Sigmoid colon (tissue), 7 donors: ENCODE data around the gene ITGB5. TPM values are rescaled to one million over a fixed set of nuclear protein-coding genes. Genes with fewer than 3 reads are reported as not detected.

Experiments
- DNase-seq: peaks from one replicate; pipeline ENCODE4 v3.0.0-alpha.2; 2019
- H3K27ac ChIP-seq, 4 donors: fragments of 200-600 bp; sonication (generic); one replicate each; pipeline ENCODE4 v1.5.1; 2016 to 2019; ENCODE audit warnings: mild to moderate bottlenecking in 1 of 4
- H3K27me3 ChIP-seq, 3 donors: fragments of 200-600 bp; sonication (generic); one replicate each; pipeline ENCODE4 v1.5.1; 2019; ENCODE audit warnings: mild to moderate bottlenecking in 1 of 3
- H3K36me3 ChIP-seq, 4 donors: fragments of 200-600 bp; sonication (generic); one replicate each; pipeline ENCODE4 v1.5.1; 2016 to 2019
- H3K4me1 ChIP-seq, 4 donors: fragments of 200-600 bp; sonication (generic); one replicate each; pipeline ENCODE4 v1.5.1; 2017 to 2019
- H3K4me3 ChIP-seq, 4 donors: fragments of 200-600 bp; sonication (generic); one replicate each; pipeline ENCODE4 v1.5.1; 2017 to 2019; ENCODE audit warnings: mild to moderate bottlenecking in 2 of 4, moderate library complexity in 1 of 4
- H3K9me3 ChIP-seq, 4 donors: fragments of 200-600 bp in 3 of 4; sonication (generic) in 3 of 4; one replicate each; pipeline versions ENCODE4 v1.5.1 to v1.6.1; 2013 to 2019
- EP300 ChIP-seq, 4 donors: sonication (generic); formaldehyde crosslinking; IDR thresholded peaks; one replicate each; pipeline ENCODE4 v1.6.1; 2017; ENCODE audit warnings: antibody characterized with exemption in 4 of 4
- POLR2A ChIP-seq, 2 donors: fragments of 450-650 bp; IDR thresholded peaks; one replicate each; pipeline ENCODE4 v1.6.1; 2016; ENCODE audit warnings: antibody characterized with exemption in 2 of 2, mild to moderate bottlenecking in 2 of 2, moderate library complexity in 2 of 2
- POLR2AphosphoS5 ChIP-seq, 4 donors: sonication (generic); formaldehyde crosslinking; IDR thresholded peaks; one replicate each; pipeline ENCODE4 v1.6.1; 2017; ENCODE audit warnings: antibody characterized with exemption in 4 of 4
- WGBS, 2 donors: extraction: QIAGEN DNeasy Blood & Tissue Kit; methylation state at CpG; one replicate each; pipeline ENCODE4 v1.1.7; 2013; 5-methylcytosine and 5-hydroxymethylcytosine counted together
- intact Hi-C: fragments of 100-400 bp; cut with DNase I; formaldehyde crosslinking; loops from one replicate; pipeline ENCODE4 v1.15.1; 2023
- polyA plus RNA-seq, 3 donors: library from polyadenylated mRNA; stranded (reverse); fragments of 200-250 nt; gene quantifications; one replicate each; pipeline ENCODE4 v1.2.3, GENCODE V29; 2013
- total RNA-seq, 4 donors: library from RNA; depleted of rRNA; stranded (reverse); fragments of >200 nt; gene quantifications; one replicate each; pipeline ENCODE4 v1.1.0, GENCODE V29; 2016
- TF ChIP-seq, protein P1 (sequence below), 4 experiments: fragments of 450-650 bp in 3 of 4; fragments of 200-600 bp in 1 of 4; IDR thresholded peaks; one replicate each; pipeline ENCODE4 v1.5.1; 2016 to 2019; ENCODE audit warnings: antibody characterized with exemption in 4 of 4, mild to moderate bottlenecking in 3 of 4, moderate library complexity in 2 of 4
- donor health status: healthy with polysubstance abuse.
- donor health status: Bipolar disorder and iron deficiency.
- donor health status: healthy.

Gene ITGB5
- total and polyA plus RNA-seq, 7 donors: 15.0 to 203 (median 89.2) TPM

DNA sequence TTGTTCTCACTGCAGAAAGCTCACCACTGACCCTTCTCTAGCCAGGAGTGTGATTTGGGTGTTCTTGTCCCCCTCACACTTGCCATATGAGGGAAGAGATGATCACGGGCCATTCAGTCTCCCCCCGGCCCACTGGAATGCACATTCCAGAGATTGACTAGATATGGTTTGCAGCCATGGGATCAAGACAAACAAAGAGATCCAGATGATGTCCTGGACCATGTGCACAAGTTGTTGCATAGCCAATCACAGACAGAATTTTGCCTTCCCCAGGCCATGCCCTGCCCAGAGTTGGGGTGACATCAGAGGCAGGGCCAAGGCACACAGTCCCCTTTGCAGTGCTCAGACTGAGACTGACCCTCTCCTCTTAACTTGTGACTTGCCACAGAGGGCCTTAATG is 32.6 kb upstream of the ITGB5 start:
- no peak overlapping the region for H3K4me3 ChIP-seq
- no peaks in the 10 kb centered on the region for H3K36me3 ChIP-seq
- WGBS, 2 donors: 68 to 89% methylated on average over 2 of the region's 2 CpGs
- H3K9me3 ChIP-seq: no peaks in the 10 kb centered on the region
- no peaks in the 10 kb centered on the region for H3K27me3 ChIP-seq
- H3K27ac ChIP-seq: no peak overlapping the region
- intact Hi-C loops: loop anchor here (10.0 kb wide), 2 partner anchors 145 to 245 kb away; no protein-coding TSS in a partner anchor
- no peak for DNase-seq
- no peaks in the 10 kb centered on the region for H3K4me1 ChIP-seq
- TF ChIP-seq, protein P1, sequence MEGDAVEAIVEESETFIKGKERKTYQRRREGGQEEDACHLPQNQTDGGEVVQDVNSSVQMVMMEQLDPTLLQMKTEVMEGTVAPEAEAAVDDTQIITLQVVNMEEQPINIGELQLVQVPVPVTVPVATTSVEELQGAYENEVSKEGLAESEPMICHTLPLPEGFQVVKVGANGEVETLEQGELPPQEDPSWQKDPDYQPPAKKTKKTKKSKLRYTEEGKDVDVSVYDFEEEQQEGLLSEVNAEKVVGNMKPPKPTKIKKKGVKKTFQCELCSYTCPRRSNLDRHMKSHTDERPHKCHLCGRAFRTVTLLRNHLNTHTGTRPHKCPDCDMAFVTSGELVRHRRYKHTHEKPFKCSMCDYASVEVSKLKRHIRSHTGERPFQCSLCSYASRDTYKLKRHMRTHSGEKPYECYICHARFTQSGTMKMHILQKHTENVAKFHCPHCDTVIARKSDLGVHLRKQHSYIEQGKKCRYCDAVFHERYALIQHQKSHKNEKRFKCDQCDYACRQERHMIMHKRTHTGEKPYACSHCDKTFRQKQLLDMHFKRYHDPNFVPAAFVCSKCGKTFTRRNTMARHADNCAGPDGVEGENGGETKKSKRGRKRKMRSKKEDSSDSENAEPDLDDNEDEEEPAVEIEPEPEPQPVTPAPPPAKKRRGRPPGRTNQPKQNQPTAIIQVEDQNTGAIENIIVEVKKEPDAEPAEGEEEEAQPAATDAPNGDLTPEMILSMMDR (IDR thresholded peaks at IDR 0.05): no peak
- TF ChIP-seq POLR2A (IDR thresholded peaks at IDR 0.05): no peak

DNA sequence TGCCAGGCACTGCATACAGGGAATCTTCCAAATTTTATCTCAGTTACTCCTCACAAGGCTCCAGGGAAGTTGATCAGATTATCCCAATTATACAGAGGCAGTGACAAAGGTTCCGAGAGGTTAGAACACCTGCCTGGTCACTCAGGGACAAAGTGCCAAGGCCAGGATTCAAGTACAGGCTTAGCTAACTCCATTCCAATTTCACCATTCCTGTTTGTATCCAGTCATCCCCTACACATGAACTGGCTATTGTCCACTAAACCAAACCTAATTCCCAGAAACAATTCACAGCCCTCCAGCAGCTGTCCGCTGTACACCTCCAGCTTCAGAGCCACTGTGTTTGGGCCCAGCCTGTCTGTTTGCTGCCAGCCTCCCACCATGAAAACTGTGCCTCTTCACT is 31.4 kb upstream of the ITGB5 start:
- H3K4me1 ChIP-seq: no peaks in the 10 kb centered on the region
- intact Hi-C loops: no loop called here
- TF ChIP-seq POLR2AphosphoS5 (IDR thresholded peaks at IDR 0.05) (no peak), POLR2A (IDR thresholded peaks at IDR 0.05) (no peak), EP300 (IDR thresholded peaks at IDR 0.05) (no peak)
- TF ChIP-seq, protein P1 (IDR thresholded peaks at IDR 0.05): no peak
- H3K27me3 ChIP-seq: no peaks in the 10 kb centered on the region
- H3K27ac ChIP-seq: no peak overlapping the region
- H3K36me3 ChIP-seq: no peaks in the 10 kb centered on the region
- 93% methylated on average over 2 of the region's 2 CpGs for WGBS, 2 donors
- no peak overlapping the region for H3K4me3 ChIP-seq
- DNase-seq: no peak
- no peaks in the 10 kb centered on the region for H3K9me3 ChIP-seq

DNA sequence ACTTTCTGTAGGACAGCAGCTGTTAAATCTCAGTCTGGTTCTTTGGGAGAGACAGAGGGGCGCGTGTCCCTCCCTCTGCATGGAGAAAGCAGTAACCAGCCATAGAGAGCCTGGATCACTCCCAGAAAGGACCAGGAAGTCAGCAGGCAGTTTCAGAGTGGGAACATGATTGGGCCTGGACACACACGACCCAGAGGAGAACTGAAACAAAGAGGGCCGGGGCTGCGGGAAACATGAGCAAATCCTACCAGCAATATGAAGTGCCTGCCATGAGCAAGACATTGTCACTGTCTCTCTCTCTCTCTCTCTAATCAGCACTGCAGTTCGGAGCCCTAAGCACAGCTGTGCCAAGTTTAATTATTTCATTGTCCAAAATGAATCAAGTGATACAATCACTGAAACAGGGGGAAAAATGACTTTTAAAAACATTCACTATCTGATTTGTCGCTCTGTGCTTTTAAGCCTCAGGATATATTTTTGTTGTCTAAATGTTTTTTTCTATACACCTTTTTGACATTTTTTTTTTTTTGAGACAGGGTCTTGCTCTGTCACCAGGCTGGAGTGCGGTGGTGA is 29.8 kb upstream of the ITGB5 start:
- no peaks in the 10 kb centered on the region for H3K27me3 ChIP-seq
- no peaks in the 10 kb centered on the region for H3K4me1 ChIP-seq
- WGBS, 2 donors: 76 to 82% methylated on average over 8 of the region's 8 CpGs
- H3K36me3 ChIP-seq: no peaks in the 10 kb centered on the region
- intact Hi-C loops: no loop called here
- no peak overlapping the region for H3K27ac ChIP-seq
- TF ChIP-seq POLR2AphosphoS5 (IDR thresholded peaks at IDR 0.05) (no peak), POLR2A (IDR thresholded peaks at IDR 0.05) (no peak), EP300 (IDR thresholded peaks at IDR 0.05) (no peak)
- TF ChIP-seq, protein P1 (IDR thresholded peaks at IDR 0.05): no peak
- no peak overlapping the region for H3K4me3 ChIP-seq
- no peak for DNase-seq
- no peaks in the 10 kb centered on the region for H3K9me3 ChIP-seq

DNA sequence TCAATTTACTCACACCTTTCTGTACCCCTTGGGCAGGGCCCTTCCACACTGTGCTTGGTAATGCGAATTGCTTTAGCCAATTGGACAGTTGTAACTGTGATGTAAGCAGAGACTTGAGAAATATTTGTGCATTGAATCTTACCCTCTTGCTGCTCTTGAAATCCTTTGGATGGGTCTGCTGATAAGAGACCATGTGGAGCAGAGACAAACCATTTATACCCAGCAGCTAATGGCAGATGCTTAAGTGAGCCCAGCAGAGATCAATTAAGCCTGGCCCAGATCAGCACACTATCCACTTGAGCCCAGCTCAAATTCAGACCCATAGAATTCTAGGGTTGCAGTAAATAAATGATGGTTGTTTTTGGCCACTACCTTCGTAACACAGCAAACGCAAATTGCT is 28.1 kb upstream of the ITGB5 start:
- H3K4me3 ChIP-seq: no peak overlapping the region
- DNase-seq: no peak
- WGBS, 2 donors: 94 to 98% methylated on average over 3 of the region's 3 CpGs
- no peaks in the 10 kb centered on the region for H3K9me3 ChIP-seq
- no peaks in the 10 kb centered on the region for H3K4me1 ChIP-seq
- H3K36me3 ChIP-seq: no peaks in the 10 kb centered on the region
- no peak for TF ChIP-seq POLR2A (IDR thresholded peaks at IDR 0.05)
- TF ChIP-seq EP300 (IDR thresholded peaks at IDR 0.05): no peak
- TF ChIP-seq POLR2AphosphoS5 (IDR thresholded peaks at IDR 0.05): no peak
- TF ChIP-seq, protein P1 (IDR thresholded peaks at IDR 0.05): no peak
- no peaks in the 10 kb centered on the region for H3K27me3 ChIP-seq
- intact Hi-C loops: no loop called here
- H3K27ac ChIP-seq: no peak overlapping the region

DNA sequence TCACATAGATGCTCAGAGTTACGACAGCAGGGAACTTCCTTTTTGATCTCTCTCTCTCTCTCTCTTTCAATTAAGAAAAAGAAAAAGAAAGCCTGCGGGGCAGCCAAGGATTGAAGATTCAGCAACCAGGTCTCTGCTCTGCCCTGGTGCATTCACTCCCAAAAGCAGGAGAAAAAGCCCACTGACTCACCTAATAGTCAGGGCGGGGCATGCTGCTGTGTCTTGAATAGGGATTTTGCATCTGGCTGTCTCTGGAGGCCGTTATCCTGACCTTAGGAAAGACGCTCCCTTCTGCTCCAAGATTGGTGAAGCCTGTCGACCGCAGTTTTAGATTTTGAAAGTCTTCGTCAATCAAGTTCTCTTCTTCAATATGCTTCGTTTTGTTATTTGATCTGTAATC is 20.8 kb upstream of the ITGB5 start:
- Histone ChIP-seq H3K27me3 (no peaks in the 10 kb centered on the region), H3K36me3 (no peaks in the 10 kb centered on the region), H3K9me3 (no peaks in the 10 kb centered on the region), H3K27ac (no peak overlapping the region), H3K4me3 (no peak overlapping the region), H3K4me1 (no peaks in the 10 kb centered on the region)
- intact Hi-C loops: no loop called here
- no peak for DNase-seq
- WGBS, 2 donors: 89 to 91% methylated on average over 9 of the region's 9 CpGs
- no peak for TF ChIP-seq EP300 (IDR thresholded peaks at IDR 0.05)
